HFFc6 (cell line): ENCODE results near the gene RGS13. TPM values are rescaled to one million over a fixed set of nuclear protein-coding genes. Genes with fewer than 3 reads are reported as not detected.

Source experiments
- DNase-seq: peaks from one replicate; pipeline ENCODE4 v3.0.0-alpha.2; 2018
- H3K27ac Mint-ChIP-seq: 2 replicates; pipeline ENCODE4 v1.8.0; 2020; ENCODE audit warnings: mild to moderate bottlenecking, mixed read lengths
- H3K27me3 Mint-ChIP-seq: 2 replicates; pipeline ENCODE4 v1.8.0; 2021; ENCODE audit warnings: mild to moderate bottlenecking, moderate library complexity, mixed read lengths; ENCODE audit not compliant: insufficient read depth
- H3K36me3 Mint-ChIP-seq: 2 replicates; pipeline ENCODE4 v1.8.0; 2021; ENCODE audit warnings: low read depth, mixed read lengths
- H3K4me1 Mint-ChIP-seq: 2 replicates; pipeline ENCODE4 v1.8.0; 2020; ENCODE audit warnings: low read depth, mixed read lengths
- H3K4me3 Mint-ChIP-seq: 2 replicates; pipeline ENCODE4 v1.8.0; 2020; ENCODE audit warnings: mild to moderate bottlenecking, moderate library complexity, mixed read lengths
- H3K9me3 Mint-ChIP-seq: 2 replicates; pipeline ENCODE4 v1.8.0; 2020; ENCODE audit warnings: mild to moderate bottlenecking, mixed read lengths
- total RNA-seq, 6 experiments: library from RNA; stranded (reverse); fragmentation: NEBNext Ultra II Directional; extraction: Animal tissue kit (Norgen Biotek cat#: 25700); gene quantifications; 2 replicates in 1 of 6; 3 replicates in 5 of 6; pipeline ENCODE4 v1.2.3, GENCODE V29; 2021
- TF ChIP-seq, protein P1 (sequence below): fragments of 200-600 bp; sonication (generic); IDR thresholded peaks from 2 replicates; pipeline ENCODE4 v1.5.0; 2021; ENCODE audit warnings: antibody characterized with exemption, mild to moderate bottlenecking

The RGS13 gene
- total RNA-seq, 6 experiments from 2014 or later, result not detected

DNA sequence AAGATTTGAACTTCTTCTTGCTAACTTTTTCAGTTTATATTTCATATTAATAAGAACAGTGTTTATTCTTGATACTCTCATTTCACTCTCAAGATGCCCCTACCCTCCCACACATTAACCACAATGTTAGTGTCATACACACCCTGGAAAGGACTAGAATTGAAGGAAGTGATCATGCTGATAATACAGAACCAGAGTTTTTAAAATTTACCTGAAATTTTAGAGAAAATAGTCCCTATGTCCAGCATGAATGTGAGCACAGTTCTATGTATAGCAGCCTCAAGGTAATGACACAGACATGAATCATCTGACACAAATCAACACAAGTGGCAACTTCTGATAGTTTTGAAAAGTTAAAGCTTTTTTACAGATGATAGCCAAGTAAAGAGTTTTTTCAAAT is 34.4 kb upstream of the RGS13 start:
- no peaks in the 10 kb centered on the region for H3K27me3 Mint-ChIP-seq
- no peak overlapping the region for H3K27ac Mint-ChIP-seq
- DNase-seq, result peak; percentile 5
- TF ChIP-seq, protein P1, sequence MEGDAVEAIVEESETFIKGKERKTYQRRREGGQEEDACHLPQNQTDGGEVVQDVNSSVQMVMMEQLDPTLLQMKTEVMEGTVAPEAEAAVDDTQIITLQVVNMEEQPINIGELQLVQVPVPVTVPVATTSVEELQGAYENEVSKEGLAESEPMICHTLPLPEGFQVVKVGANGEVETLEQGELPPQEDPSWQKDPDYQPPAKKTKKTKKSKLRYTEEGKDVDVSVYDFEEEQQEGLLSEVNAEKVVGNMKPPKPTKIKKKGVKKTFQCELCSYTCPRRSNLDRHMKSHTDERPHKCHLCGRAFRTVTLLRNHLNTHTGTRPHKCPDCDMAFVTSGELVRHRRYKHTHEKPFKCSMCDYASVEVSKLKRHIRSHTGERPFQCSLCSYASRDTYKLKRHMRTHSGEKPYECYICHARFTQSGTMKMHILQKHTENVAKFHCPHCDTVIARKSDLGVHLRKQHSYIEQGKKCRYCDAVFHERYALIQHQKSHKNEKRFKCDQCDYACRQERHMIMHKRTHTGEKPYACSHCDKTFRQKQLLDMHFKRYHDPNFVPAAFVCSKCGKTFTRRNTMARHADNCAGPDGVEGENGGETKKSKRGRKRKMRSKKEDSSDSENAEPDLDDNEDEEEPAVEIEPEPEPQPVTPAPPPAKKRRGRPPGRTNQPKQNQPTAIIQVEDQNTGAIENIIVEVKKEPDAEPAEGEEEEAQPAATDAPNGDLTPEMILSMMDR, result no peak
- peaks cover 26% of the 10 kb centered on the region for H3K4me1 Mint-ChIP-seq
- no peaks in the 10 kb centered on the region for H3K36me3 Mint-ChIP-seq
- H3K4me3 Mint-ChIP-seq, result no peak overlapping the region
- H3K9me3 Mint-ChIP-seq, result no peaks in the 10 kb centered on the region

DNA sequence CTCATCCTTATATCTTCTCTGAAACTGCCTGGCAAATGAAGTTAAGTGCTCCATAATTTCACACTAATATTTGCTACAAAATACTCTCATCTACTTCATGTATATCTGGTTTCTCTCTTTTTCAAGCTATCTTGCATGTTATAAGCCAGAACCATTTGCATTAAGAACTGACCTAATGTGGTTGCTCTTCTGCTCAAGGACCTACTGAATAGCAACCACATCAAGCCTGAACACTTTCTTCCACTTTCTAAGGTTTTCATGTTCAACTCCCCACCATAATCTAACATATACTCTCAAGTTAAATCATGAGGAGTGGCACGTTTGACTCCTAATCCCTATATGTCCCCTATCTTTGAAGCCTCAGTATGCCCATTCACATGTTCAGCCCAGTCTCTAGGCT is 33.2 kb upstream of the RGS13 start:
- no peak overlapping the region for H3K4me3 Mint-ChIP-seq
- TF ChIP-seq, protein P1, result no peak
- H3K9me3 Mint-ChIP-seq, result no peaks in the 10 kb centered on the region
- no peak for DNase-seq
- H3K4me1 Mint-ChIP-seq, result peaks cover 26% of the 10 kb centered on the region
- no peaks in the 10 kb centered on the region for H3K27me3 Mint-ChIP-seq
- no peak overlapping the region for H3K27ac Mint-ChIP-seq
- H3K36me3 Mint-ChIP-seq, result no peaks in the 10 kb centered on the region

DNA sequence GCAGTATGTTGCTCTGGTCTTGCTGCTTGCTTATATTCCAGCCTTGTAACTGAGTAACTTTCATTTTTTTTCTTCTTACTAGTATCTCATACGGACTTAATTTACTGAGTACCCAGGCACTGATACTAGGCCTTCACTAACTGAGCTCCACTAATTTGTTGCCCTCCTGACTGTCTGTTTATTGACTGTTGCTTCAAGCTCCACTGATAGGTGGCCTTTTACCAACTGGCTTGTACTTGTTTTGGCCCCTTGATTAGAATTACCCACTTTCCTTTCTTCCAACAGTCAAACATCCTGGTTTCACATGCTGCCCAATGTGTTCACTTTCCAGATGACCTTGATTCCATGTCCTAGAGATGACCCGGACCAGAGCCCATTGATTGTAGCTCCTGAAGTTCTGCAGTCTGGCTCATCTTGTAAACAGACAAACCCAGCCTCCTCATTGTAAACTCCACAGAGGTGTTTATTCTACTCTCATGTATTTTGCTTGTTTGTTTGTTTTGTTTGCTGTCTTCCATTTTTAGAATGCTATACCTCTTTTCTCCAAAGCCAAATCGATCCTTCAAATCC is 32.6 kb upstream of the RGS13 start:
- H3K27ac Mint-ChIP-seq, result no peak overlapping the region
- no peaks in the 10 kb centered on the region for H3K36me3 Mint-ChIP-seq
- no peaks in the 10 kb centered on the region for H3K27me3 Mint-ChIP-seq
- H3K4me1 Mint-ChIP-seq, result peaks cover 26% of the 10 kb centered on the region
- TF ChIP-seq, protein P1, result no peak
- no peaks in the 10 kb centered on the region for H3K9me3 Mint-ChIP-seq
- no peak overlapping the region for H3K4me3 Mint-ChIP-seq
- DNase-seq, result no peak

DNA sequence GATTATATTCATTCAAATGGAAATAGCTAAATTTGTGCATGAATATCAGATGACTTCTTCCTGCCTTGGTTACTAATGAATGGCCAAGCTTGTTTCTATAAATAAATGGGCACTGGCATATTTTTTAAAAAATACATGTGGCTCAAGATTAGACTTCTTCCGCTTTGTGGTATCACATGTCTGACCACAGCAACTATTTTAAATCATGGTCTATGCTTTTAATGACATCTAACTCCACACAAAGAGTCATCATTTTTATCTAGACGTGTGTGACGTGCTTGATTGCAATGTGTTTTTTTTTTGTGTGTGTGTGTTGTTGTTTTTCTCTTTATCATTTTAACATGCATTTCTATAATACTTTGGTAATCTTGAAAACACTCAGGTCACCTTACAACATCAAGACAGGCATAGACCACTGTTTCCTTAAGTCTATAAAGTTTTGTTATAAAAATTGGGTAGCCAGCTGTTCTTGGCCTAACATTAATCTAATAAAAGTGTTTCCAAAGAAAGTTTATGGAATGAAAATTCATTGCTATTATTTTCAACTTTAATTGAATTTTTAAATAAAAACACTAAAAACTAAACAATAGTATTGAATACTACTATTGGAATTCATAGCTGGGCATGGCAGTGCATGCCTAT is 30.8 kb upstream of the RGS13 start:
- peaks cover 33% of the 10 kb centered on the region for H3K4me1 Mint-ChIP-seq
- no peaks in the 10 kb centered on the region for H3K9me3 Mint-ChIP-seq
- peak; percentile 58 for DNase-seq
- H3K27ac Mint-ChIP-seq, result no peak overlapping the region; the same call in 1 of the 2 replicates
- no peak overlapping the region for H3K4me3 Mint-ChIP-seq
- TF ChIP-seq, protein P1, result no peak
- no peaks in the 10 kb centered on the region for H3K27me3 Mint-ChIP-seq
- no peaks in the 10 kb centered on the region for H3K36me3 Mint-ChIP-seq

DNA sequence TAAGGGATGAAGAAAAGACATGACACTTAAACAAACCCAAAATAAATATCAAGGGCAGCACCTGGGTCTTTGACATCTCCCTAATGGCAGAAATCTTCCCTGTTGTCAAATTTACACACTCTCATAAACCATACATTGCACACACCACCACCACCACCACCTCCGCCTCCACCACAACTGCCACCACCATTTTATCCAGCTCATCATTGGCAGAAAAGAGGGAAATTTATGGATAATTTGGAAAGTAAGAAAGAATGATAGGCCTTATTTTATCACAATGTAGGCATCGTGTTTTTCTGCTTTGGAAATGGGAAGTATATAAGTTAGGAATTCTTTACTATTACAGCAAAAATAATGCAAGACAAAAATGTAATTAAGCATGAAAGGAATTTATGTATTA is 27.3 kb upstream of the RGS13 start:
- Mint-ChIP-seq H3K27me3 (no peaks in the 10 kb centered on the region), H3K4me1 (peaks cover 14% of the 10 kb centered on the region), H3K36me3 (no peaks in the 10 kb centered on the region), H3K27ac (no peak overlapping the region), H3K4me3 (no peak overlapping the region), H3K9me3 (no peaks in the 10 kb centered on the region)
- DNase-seq, result no peak
- TF ChIP-seq, protein P1, result no peak
